ENCODE results near the gene RC3H2.
"Not testable (repeated sequence)": the region's sequence is repeated elsewhere in the genome, so short reads cannot be mapped to it uniquely, and the experiment has no call there.

The RC3H2 gene

DNA sequence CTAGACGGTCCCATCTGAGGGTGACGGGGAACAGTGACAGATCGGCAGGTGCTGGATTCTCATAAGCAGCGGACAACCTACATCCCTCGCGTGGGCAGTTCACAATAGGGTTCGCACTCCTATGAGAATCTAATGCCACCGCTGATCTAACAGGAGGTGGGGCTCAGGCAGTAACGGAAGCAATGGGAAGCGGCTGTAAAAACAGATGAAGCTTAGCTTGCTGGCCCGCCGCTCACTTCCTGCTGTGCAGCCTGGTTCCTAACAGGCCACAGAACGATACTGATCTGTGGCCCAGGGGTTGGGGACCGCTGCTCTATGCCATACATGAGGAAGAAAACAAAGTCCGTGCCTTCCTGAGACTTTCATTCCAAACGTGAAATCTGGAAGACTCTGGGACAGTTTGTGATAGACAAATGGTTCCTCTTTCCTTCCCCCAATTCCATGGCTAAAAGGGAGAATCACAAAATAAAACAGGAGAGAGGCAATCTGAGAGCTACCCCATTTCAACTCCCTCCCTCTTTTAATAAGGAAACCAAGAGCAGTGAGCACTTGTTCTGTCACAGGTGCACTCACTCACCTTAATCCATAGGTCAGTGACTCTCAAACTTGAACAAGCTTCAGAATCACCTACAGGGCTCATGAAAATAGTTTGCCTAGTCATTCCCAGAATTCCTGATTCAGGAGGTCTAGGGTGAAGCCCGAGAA, 88.8 kb downstream of the RC3H2 start:
- H3K9me3 ChIP-seq (ENCODE audit: insufficient read depth, low read depth, low read length), result no peaks in the 10 kb centered on the region
- no peaks in the 10 kb centered on the region for H3K27me3 ChIP-seq (ENCODE audit: insufficient read depth, low read length)
- peaks cover 47% of the 10 kb centered on the region for H3K36me3 ChIP-seq (ENCODE audit: insufficient read depth, low read depth, low read length)
- no peaks in the 10 kb centered on the region for H3K4me1 ChIP-seq (ENCODE audit: insufficient read depth, low read length)
- H3K9ac ChIP-seq (ENCODE audit: low read depth, low read length), result no peak overlapping the region
- H3K4me3 ChIP-seq (ENCODE audit: low read length), result no peak overlapping the region
- H3K27ac ChIP-seq (ENCODE audit: low read length), result no peak overlapping the region

- Histone ChIP-seq H3K36me3 (ENCODE audit: insufficient read depth, low read depth, low read length) (peaks cover 40% of the 10 kb centered on the region), H3K27ac (ENCODE audit: low read length) (no peak overlapping the region), H3K4me3 (ENCODE audit: low read length) (no peak overlapping the region), H3K9me3 (ENCODE audit: insufficient read depth, low read depth, low read length) (no peaks in the 10 kb centered on the region), H3K4me1 (ENCODE audit: insufficient read depth, low read length) (no peaks in the 10 kb centered on the region), H3K27me3 (ENCODE audit: insufficient read depth, low read length) (no peaks in the 10 kb centered on the region), H3K9ac (ENCODE audit: low read depth, low read length) (no peak overlapping the region)
These were observed 89.6 kb downstream of the RC3H2 start for GRCh38 chr9:122815544-122815943.

GRCh38 chr9:122814545-122814944, 90.6 kb downstream of the RC3H2 start:
- Histone ChIP-seq H3K4me3 (ENCODE audit: low read length) (no peak overlapping the region), H3K36me3 (ENCODE audit: insufficient read depth, low read depth, low read length) (peaks cover 30% of the 10 kb centered on the region), H3K9me3 (ENCODE audit: insufficient read depth, low read depth, low read length) (no peaks in the 10 kb centered on the region), H3K27me3 (ENCODE audit: insufficient read depth, low read length) (no peaks in the 10 kb centered on the region), H3K4me1 (ENCODE audit: insufficient read depth, low read length) (no peaks in the 10 kb centered on the region), H3K9ac (ENCODE audit: low read depth, low read length) (no peak overlapping the region), H3K27ac (ENCODE audit: low read length) (no peak overlapping the region)

DNA sequence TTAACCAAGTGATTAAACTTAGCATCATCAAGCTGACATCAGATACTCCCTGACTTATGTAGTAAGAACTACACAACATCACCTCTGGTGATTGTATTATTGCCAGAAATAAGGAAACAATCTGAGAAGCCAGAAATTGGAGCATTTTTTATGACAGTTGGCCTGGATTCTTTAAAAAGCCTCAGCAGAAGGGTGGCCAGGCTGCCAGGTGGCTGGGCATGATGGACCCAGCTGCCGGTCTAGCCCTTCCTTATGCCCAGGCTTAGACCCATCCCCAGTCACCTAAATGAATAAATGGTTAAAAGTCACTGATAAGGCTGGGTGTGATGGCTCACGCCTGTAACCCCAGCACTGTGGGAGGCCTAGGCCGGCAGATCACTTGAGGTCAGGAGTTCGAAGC, 92.4 kb downstream of the RC3H2 start:
- Histone ChIP-seq H3K4me1 (ENCODE audit: insufficient read depth, low read length) (no peaks in the 10 kb centered on the region), H3K27me3 (ENCODE audit: insufficient read depth, low read length) (no peaks in the 10 kb centered on the region), H3K9me3 (ENCODE audit: insufficient read depth, low read depth, low read length) (no peaks in the 10 kb centered on the region), H3K4me3 (ENCODE audit: low read length) (no peak overlapping the region), H3K36me3 (ENCODE audit: insufficient read depth, low read depth, low read length) (peaks cover 16% of the 10 kb centered on the region), H3K9ac (ENCODE audit: low read depth, low read length) (no peak overlapping the region), H3K27ac (ENCODE audit: low read length) (no peak overlapping the region)

DNA sequence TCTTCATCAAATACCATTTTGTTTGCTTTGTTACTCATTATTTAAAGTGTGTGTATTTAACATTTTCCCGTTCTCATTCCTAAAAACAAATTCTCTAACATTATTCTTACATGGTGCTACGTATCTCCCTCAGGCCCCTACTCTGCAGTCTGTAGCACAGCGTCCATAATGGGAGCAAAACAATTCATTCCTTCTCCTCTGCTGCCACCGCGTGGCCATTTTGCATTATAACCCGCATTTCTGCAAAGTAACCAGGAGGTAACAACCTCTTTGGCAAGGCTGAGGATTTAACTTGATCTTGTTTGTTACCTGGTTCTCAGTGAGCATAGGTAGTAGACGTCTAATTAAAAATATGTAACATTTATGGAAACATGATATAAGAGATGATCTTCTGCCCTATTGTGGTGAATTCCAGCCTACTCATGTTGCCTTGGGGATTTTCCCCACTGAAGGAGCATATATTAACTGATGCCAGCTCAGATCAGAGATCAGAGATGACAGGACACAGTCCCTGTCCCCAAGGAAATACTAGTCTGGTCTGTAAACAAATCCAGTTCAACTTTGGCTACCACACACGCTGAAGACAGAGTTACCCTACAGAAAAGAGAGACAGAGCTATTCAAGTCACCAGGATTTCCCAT, 94.7 kb downstream of the RC3H2 start:
- Histone ChIP-seq H3K9me3 (ENCODE audit: insufficient read depth, low read depth, low read length) (no peaks in the 10 kb centered on the region; the same call in 1 of the 2 replicates), H3K9ac (ENCODE audit: low read depth, low read length) (no peak overlapping the region), H3K4me1 (ENCODE audit: insufficient read depth, low read length) (no peaks in the 10 kb centered on the region), H3K36me3 (ENCODE audit: insufficient read depth, low read depth, low read length) (no peaks in the 10 kb centered on the region), H3K27ac (ENCODE audit: low read length) (no peak overlapping the region), H3K27me3 (ENCODE audit: insufficient read depth, low read length) (no peaks in the 10 kb centered on the region), H3K4me3 (ENCODE audit: low read length) (no peak overlapping the region)

- not testable (repeated sequence) for H3K4me3 ChIP-seq (ENCODE audit: low read length); H3K9me3 ChIP-seq (ENCODE audit: insufficient read depth, low read depth, low read length); H3K4me1 ChIP-seq (ENCODE audit: insufficient read depth, low read length); H3K36me3 ChIP-seq (ENCODE audit: insufficient read depth, low read depth, low read length); H3K27me3 ChIP-seq (ENCODE audit: insufficient read depth, low read length); H3K9ac ChIP-seq (ENCODE audit: low read depth, low read length); H3K27ac ChIP-seq (ENCODE audit: low read length)
These were observed 95.9 kb downstream of the RC3H2 start for GRCh38 chr9:122809261-122809660.

DNA sequence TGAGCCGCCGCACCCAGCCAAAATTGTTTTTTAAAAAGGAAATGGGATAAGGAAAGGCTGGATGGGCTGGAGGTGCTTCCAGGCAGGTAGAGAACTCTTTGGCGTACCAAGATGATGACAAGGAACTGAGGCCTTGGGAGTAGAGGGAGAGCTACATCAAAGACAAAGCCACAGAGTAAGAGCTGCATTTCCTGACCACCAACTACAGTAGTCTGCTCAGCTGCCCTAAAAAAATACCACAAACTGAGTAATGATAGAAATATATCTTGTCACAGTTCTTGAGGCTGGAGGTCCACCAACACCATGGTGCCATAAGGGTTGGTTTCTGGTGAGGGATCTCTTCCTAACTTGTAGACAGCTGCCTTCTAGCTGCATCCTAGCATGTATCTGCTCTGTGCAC, 97.0 kb downstream of the RC3H2 start:
- Histone ChIP-seq H3K27ac (ENCODE audit: low read length) (no peak overlapping the region), H3K4me3 (ENCODE audit: low read length) (no peak overlapping the region), H3K27me3 (ENCODE audit: insufficient read depth, low read length) (no peaks in the 10 kb centered on the region), H3K4me1 (ENCODE audit: insufficient read depth, low read length) (no peaks in the 10 kb centered on the region), H3K36me3 (ENCODE audit: insufficient read depth, low read depth, low read length) (no peaks in the 10 kb centered on the region), H3K9me3 (ENCODE audit: insufficient read depth, low read depth, low read length) (no peaks in the 10 kb centered on the region; the same call in 1 of the 2 replicates), H3K9ac (ENCODE audit: low read depth, low read length) (no peak overlapping the region)

DNA sequence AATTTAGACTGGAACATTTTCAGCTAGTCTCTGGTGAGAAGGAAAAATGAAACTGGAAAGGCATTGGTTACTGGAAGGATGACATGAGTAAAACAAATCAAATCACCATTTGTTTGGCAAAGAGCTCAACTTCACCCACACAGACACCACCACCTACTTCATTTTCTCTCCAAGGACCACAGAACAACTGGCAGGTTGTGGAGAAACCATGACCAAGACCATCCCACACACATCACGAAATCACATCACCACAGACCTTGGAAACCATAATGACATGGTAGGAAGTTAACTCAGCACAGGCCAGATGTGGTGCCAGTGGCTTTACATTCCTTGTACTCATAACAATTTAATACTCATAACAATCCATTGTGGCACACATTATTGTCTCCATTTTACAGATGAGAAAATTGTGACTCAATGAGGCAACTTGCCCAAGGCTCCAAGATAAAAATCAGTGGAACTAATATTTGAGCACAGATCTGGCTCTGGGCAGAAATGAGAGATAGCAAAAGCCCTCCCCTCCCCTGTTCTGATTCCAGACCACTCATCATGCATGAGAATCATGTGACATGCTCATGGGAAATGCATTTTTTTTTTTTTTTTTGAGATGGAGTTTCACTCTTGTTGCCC, 97.8 kb downstream of the RC3H2 start:
- no peaks in the 10 kb centered on the region; the same call in 1 of the 2 replicates for H3K9me3 ChIP-seq (ENCODE audit: insufficient read depth, low read depth, low read length)
- H3K4me3 ChIP-seq (ENCODE audit: low read length), result no peak overlapping the region
- no peak overlapping the region for H3K9ac ChIP-seq (ENCODE audit: low read depth, low read length)
- no peaks in the 10 kb centered on the region for H3K36me3 ChIP-seq (ENCODE audit: insufficient read depth, low read depth, low read length)
- H3K27me3 ChIP-seq (ENCODE audit: insufficient read depth, low read length), result no peaks in the 10 kb centered on the region
- no peaks in the 10 kb centered on the region for H3K4me1 ChIP-seq (ENCODE audit: insufficient read depth, low read length)
- no peak overlapping the region for H3K27ac ChIP-seq (ENCODE audit: low read length)

DNA sequence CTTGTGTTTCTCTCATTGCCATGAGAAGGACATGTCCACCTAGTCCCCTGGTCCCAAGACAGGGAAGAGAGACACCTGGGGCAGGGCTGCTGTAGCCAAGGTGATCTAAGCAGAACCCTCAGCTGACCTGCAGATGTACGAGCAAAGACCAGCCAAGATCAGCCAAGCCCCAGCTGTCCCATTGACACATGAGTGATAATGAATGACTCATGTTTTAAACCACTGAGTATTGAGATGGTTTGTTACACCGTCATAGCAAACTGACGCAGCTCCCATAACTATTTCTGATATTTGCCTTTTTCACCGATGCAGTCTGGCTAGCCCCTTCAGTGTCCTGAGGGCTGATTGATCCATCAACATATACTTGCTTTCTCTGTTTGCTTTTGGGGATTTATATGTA, 98.5 kb downstream of the RC3H2 start:
- H3K36me3 ChIP-seq (ENCODE audit: insufficient read depth, low read depth, low read length), result no peaks in the 10 kb centered on the region
- no peaks in the 10 kb centered on the region for H3K4me1 ChIP-seq (ENCODE audit: insufficient read depth, low read length)
- H3K9me3 ChIP-seq (ENCODE audit: insufficient read depth, low read depth, low read length), result peaks cover 6% of the 10 kb centered on the region; the same call in 1 of the 2 replicates
- H3K9ac ChIP-seq (ENCODE audit: low read depth, low read length), result no peak overlapping the region
- H3K27me3 ChIP-seq (ENCODE audit: insufficient read depth, low read length), result no peaks in the 10 kb centered on the region
- no peak overlapping the region for H3K4me3 ChIP-seq (ENCODE audit: low read length)
- H3K27ac ChIP-seq (ENCODE audit: low read length), result no peak overlapping the region

DNA sequence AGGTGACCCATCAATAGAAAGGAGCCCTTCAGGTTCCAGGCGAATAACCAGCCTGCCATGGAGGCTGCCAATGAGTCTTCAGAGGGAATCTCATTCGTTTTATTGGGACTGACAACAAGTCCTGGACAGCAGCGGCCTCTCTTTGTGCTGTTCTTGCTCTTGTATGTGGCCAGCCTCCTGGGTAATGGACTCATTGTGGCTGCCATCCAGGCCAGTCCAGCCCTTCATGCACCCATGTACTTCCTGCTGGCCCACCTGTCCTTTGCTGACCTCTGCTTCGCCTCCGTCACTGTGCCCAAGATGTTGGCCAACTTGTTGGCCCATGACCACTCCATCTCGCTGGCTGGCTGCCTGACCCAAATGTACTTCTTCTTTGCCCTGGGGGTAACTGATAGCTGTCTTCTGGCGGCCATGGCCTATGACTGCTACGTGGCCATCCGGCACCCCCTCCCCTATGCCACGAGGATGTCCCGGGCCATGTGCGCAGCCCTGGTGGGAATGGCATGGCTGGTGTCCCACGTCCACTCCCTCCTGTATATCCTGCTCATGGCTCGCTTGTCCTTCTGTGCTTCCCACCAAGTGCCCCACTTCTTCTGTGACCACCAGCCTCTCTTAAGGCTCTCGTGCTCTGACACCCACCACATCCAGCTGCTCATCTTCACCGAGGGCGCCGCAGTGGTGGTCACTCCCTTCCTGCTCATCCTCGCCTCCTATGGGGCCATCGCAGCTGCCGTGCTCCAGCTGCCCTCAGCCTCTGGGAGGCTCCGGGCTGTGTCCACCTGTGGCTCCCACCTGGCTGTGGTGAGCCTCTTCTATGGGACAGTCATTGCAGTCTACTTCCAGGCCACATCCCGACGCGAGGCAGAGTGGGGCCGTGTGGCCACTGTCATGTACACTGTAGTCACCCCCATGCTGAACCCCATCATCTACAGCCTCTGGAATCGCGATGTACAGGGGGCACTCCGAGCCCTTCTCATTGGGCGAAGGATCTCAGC, 104.8 kb downstream of the RC3H2 start, which contains the start of gene OR1K1:
Gene OR1K1, plus strand, starts transcription at position 58 of the 995 bp plus-strand sequence. Its CDS starts 0 bp downstream, at position 58.
- Histone ChIP-seq H3K36me3 (ENCODE audit: insufficient read depth, low read depth, low read length) (no peaks in the 10 kb centered on the region), H3K9ac (ENCODE audit: low read depth, low read length) (no peak within 1 kb of the TSS), H3K4me3 (ENCODE audit: low read length) (no peak within 1 kb of the TSS), H3K27me3 (ENCODE audit: insufficient read depth, low read length) (no peaks in the 10 kb centered on the region), H3K27ac (ENCODE audit: low read length) (no peak within 1 kb of the TSS), H3K4me1 (ENCODE audit: insufficient read depth, low read length) (no peaks in the 10 kb centered on the region), H3K9me3 (ENCODE audit: insufficient read depth, low read depth, low read length) (peaks cover 21% of the 10 kb centered on the region)

DNA sequence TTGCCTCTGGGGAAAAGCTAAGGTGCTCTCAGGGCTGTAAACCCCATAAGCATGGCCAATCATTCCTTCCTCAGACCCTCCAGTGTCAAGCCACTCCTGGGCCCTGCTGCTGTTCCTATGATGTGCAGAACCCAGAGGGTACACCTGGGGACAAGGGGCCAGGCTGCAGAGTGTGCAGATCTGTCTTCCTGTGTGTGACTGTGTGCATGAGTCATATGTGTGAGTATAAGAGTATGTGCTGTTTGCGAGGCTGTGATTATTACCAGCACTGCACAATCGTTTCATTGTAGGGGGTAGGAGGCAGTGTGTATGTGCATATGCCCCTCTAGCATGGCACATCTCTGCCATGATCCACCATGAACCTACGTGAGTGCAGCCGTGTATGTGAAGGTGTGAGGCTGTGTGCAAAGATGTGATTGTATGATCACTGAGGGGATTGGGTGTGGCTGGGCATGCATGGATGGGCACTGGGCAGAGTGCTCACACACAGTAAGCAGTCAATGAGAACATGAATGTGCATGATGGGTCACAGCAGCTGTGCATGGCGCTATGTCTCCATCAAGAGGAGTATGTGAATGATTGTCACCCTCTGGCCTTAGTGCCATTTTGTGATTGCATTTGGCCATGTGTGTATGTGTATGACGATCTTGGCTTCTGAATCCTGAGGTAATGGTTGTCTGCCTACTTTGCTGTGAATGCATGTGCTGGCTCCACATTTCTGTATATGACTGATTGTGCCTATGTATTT, 107.7 kb downstream of the RC3H2 start:
- Histone ChIP-seq H3K27me3 (ENCODE audit: insufficient read depth, low read length) (no peaks in the 10 kb centered on the region), H3K9me3 (ENCODE audit: insufficient read depth, low read depth, low read length) (peaks cover 36% of the 10 kb centered on the region), H3K27ac (ENCODE audit: low read length) (no peak overlapping the region), H3K9ac (ENCODE audit: low read depth, low read length) (no peak overlapping the region), H3K36me3 (ENCODE audit: insufficient read depth, low read depth, low read length) (no peaks in the 10 kb centered on the region), H3K4me3 (ENCODE audit: low read length) (no peak overlapping the region), H3K4me1 (ENCODE audit: insufficient read depth, low read length) (no peaks in the 10 kb centered on the region)
